Measurements from ENCODE around the gene LRRK1.

GRCh38 chr15:100891307-100892012, 27.7 kb upstream of the LRRK1 start:
- no peak for TF ChIP-seq CTCF (IDR thresholded peaks at IDR 0.05)
- TF ChIP-seq ELF4 (CRISPR knock-in tag; IDR thresholded peaks at IDR 0.05; ENCODE audit: low read depth): no peak
- no peak for TF ChIP-seq MAX (CRISPR knock-in tag; IDR thresholded peaks at IDR 0.05)
- no peak for TF ChIP-seq NFE2L1 (CRISPR knock-in tag; IDR thresholded peaks at IDR 0.05)
- no peak for TF ChIP-seq ESRRA (CRISPR knock-in tag; IDR thresholded peaks at IDR 0.05; ENCODE audit: borderline replicate concordance)
- TF ChIP-seq JUN (CRISPR knock-in tag; IDR thresholded peaks at IDR 0.05): no peak
- no peak for TF ChIP-seq E2F4 (CRISPR knock-in tag; IDR thresholded peaks at IDR 0.05; ENCODE audit: borderline replicate concordance, low read depth)
- no peak for TF ChIP-seq HMGXB4 (CRISPR knock-in tag; IDR thresholded peaks at IDR 0.05)
- TF ChIP-seq USF2 (CRISPR knock-in tag; IDR thresholded peaks at IDR 0.05): no peak
- TF ChIP-seq ZBTB21 (CRISPR knock-in tag; IDR thresholded peaks at IDR 0.05; ENCODE audit: borderline replicate concordance): no peak
- TF ChIP-seq RORB (CRISPR knock-in tag; IDR thresholded peaks at IDR 0.05): no peak

Measured in WTC11 (cell line).